ENCODE results near the gene COLEC12. TPM values are rescaled to one million over a fixed set of nuclear protein-coding genes. Genes with fewer than 3 reads are reported as not detected.

The COLEC12 gene
- total RNA-seq, 3 donors from 2014 or later (not counting 1 experiment from before 2014, with no cell fraction given): not detected

GRCh38 chr18:526681-527080 is 26.2 kb upstream of the COLEC12 start:
- H3K4me3 Mint-ChIP-seq: no peak overlapping the region
- H3K27me3 Mint-ChIP-seq (ENCODE audit: low read depth in 2 of 2): peaks cover 0 to 7% of the 10 kb centered on the region in 2 donors

DNA sequence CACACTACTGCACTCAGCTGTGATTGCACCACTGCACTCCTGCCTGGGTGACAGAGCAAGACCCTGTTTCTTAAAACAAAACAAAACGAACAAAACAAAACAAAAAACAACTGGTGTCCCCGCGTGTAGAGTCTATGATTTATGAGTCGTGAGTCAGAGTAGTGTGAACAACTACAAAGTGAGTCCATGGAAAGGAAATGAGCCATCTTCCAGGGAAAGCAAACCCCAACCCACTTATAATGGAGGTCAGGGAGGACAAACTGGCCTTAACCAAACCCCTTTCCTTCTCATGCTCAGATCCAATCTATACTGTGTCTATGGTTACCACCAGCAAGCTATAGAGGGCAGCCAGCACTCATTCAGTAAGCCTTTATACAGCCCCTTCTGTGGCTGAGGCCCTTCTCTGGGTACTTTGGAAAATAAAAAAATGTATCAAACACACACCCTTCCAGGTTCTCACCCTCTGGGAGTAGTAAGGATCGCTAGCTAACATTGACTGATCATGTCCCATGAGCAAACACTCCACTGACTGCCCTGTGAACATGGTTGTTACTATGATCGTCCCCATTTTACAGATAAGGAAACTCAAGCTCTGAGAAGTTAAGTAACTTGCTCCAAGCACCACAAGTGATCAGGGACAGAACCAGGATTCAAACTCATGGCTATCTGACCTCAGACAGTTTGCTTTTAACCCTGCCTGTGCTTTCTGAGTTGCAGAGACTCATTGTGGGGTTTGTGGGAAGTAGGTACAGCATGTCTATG is 24.7 kb upstream of the COLEC12 start:
- H3K36me3 Mint-ChIP-seq: no peaks in the 10 kb centered on the region

More at GRCh38 chr18:526681-527080, 26.2 kb upstream of the COLEC12 start:
- intact Hi-C loops (cut with micrococcal nuclease): no loop called here
- DNase-seq: no peak
- Mint-ChIP-seq H3K9me3 (no peaks in the 10 kb centered on the region), H3K27ac (no peak overlapping the region), H3K4me1 (no peaks in the 10 kb centered on the region), H3K36me3 (no peaks in the 10 kb centered on the region)
- no peak overlapping the region for H3K4me3 ChIP-seq (ENCODE audit: low read length)
- WGBS (ENCODE audit: insufficient coverage): no CpG with 5 or more reads among the region's 2 CpGs
- ATAC-seq: no peak
- H3K27ac ChIP-seq (ENCODE audit: low read length): no peak overlapping the region
- no peak for TF ChIP-seq CTCF (IDR thresholded peaks at IDR 0.05)
- H3K36me3 ChIP-seq (ENCODE audit: control insufficient read depth, insufficient read depth, low read length): no peaks in the 10 kb centered on the region
- H3K4me1 ChIP-seq (ENCODE audit: control insufficient read depth, insufficient read depth, low read length): no peaks in the 10 kb centered on the region
- no peaks in the 10 kb centered on the region for H3K27me3 ChIP-seq (ENCODE audit: control insufficient read depth, insufficient read depth, low read length)
- no peaks in the 10 kb centered on the region for H3K9me3 ChIP-seq (ENCODE audit: control insufficient read depth, insufficient read depth, low read length)

DNA sequence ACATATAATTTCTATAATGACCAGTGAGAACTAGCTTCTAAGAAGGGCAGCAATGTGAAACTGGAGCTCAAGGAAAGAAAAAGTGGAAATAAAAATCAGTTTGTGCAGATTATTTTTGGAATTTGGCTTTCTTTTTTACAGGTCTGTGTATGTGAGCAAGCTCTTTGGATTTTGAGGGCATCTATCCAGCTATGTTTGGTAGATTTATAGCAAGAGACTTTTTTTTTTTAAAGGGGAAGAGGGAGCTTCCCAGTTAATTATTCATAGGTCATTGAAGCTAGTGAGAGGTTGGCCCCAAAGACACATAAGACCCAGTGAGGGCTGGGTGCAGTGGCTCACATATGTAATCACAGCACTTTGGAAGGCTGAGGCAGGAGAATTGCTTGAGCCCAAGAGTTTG is 24.0 kb upstream of the COLEC12 start:
- DNase-seq (no peak), ATAC-seq (no peak)
- Histone ChIP-seq H3K36me3 (ENCODE audit: control insufficient read depth, insufficient read depth, low read length) (no peaks in the 10 kb centered on the region), H3K27ac (ENCODE audit: low read length) (no peak overlapping the region), H3K27me3 (ENCODE audit: control insufficient read depth, insufficient read depth, low read length) (no peaks in the 10 kb centered on the region), H3K4me1 (ENCODE audit: control insufficient read depth, insufficient read depth, low read length) (no peaks in the 10 kb centered on the region), H3K4me3 (ENCODE audit: low read length) (no peak overlapping the region), H3K9me3 (ENCODE audit: control insufficient read depth, insufficient read depth, low read length) (no peaks in the 10 kb centered on the region)
- Mint-ChIP-seq H3K27me3 (ENCODE audit: low read depth in 2 of 2) (peaks cover 0 to 2% of the 10 kb centered on the region in 2 donors), H3K9me3 (no peaks in the 10 kb centered on the region), H3K4me1 (peaks cover 0 to 1% of the 10 kb centered on the region in 2 donors), H3K4me3 (no peak overlapping the region), H3K36me3 (no peaks in the 10 kb centered on the region), H3K27ac (no peak overlapping the region)
- TF ChIP-seq CTCF (IDR thresholded peaks at IDR 0.05): no peak
- intact Hi-C loops (cut with micrococcal nuclease): no loop called here

More for the DNA sequence above, 24.7 kb upstream of the COLEC12 start:
- 78% methylated on average over 3 of the region's 6 CpGs for WGBS (ENCODE audit: insufficient coverage)
- DNase-seq (no peak), ATAC-seq (no peak)
- intact Hi-C loops (cut with micrococcal nuclease): no loop called here
- Histone ChIP-seq H3K36me3 (ENCODE audit: control insufficient read depth, insufficient read depth, low read length) (no peaks in the 10 kb centered on the region), H3K27me3 (ENCODE audit: control insufficient read depth, insufficient read depth, low read length) (no peaks in the 10 kb centered on the region), H3K9me3 (ENCODE audit: control insufficient read depth, insufficient read depth, low read length) (no peaks in the 10 kb centered on the region), H3K4me1 (ENCODE audit: control insufficient read depth, insufficient read depth, low read length) (no peaks in the 10 kb centered on the region), H3K4me3 (ENCODE audit: low read length) (no peak overlapping the region), H3K27ac (ENCODE audit: low read length) (no peak overlapping the region)
- H3K27me3 Mint-ChIP-seq (ENCODE audit: low read depth in 2 of 2): peaks cover 0 to 4% of the 10 kb centered on the region in 2 donors
- H3K9me3 Mint-ChIP-seq: no peaks in the 10 kb centered on the region
- no peak overlapping the region for H3K27ac Mint-ChIP-seq
- TF ChIP-seq CTCF (IDR thresholded peaks at IDR 0.05): no peak
- no peak overlapping the region for H3K4me3 Mint-ChIP-seq
- no peaks in the 10 kb centered on the region for H3K4me1 Mint-ChIP-seq

GRCh38 chr18:523561-523960 is 23.1 kb upstream of the COLEC12 start:
- Histone ChIP-seq H3K9me3 (ENCODE audit: control insufficient read depth, insufficient read depth, low read length) (no peaks in the 10 kb centered on the region), H3K27ac (ENCODE audit: low read length) (no peak overlapping the region), H3K4me1 (ENCODE audit: control insufficient read depth, insufficient read depth, low read length) (no peaks in the 10 kb centered on the region), H3K36me3 (ENCODE audit: control insufficient read depth, insufficient read depth, low read length) (no peaks in the 10 kb centered on the region), H3K4me3 (ENCODE audit: low read length) (no peak overlapping the region), H3K27me3 (ENCODE audit: control insufficient read depth, insufficient read depth, low read length) (no peaks in the 10 kb centered on the region)
- no peak for TF ChIP-seq CTCF (IDR thresholded peaks at IDR 0.05)
- H3K4me3 Mint-ChIP-seq: no peak overlapping the region
- intact Hi-C loops (cut with micrococcal nuclease): no loop called here
- ATAC-seq (no peak), DNase-seq (no peak)
- peaks cover 5 to 10% of the 10 kb centered on the region in 2 donors for H3K4me1 Mint-ChIP-seq
- no peaks in the 10 kb centered on the region for H3K36me3 Mint-ChIP-seq
- no peak overlapping the region for H3K27ac Mint-ChIP-seq
- H3K27me3 Mint-ChIP-seq (ENCODE audit: low read depth in 2 of 2): peaks cover 0 to 2% of the 10 kb centered on the region in 2 donors
- no peaks in the 10 kb centered on the region for H3K9me3 Mint-ChIP-seq
- 82% methylated on average over 4 of the region's 4 CpGs for WGBS (ENCODE audit: insufficient coverage)
